Medulla oblongata (tissue), 1 donor: ENCODE data around the gene PDCD1.
"Not testable (repeated sequence)": the region's sequence is repeated elsewhere in the genome, so short reads cannot be mapped to it uniquely, and the experiment has no call there.

Source experiments
- DNase-seq: peaks from one replicate; pipeline ENCODE4 v3.0.0-alpha.2; 2015; ENCODE audit errors: extremely low spot score

PDCD1 gene

DNA sequence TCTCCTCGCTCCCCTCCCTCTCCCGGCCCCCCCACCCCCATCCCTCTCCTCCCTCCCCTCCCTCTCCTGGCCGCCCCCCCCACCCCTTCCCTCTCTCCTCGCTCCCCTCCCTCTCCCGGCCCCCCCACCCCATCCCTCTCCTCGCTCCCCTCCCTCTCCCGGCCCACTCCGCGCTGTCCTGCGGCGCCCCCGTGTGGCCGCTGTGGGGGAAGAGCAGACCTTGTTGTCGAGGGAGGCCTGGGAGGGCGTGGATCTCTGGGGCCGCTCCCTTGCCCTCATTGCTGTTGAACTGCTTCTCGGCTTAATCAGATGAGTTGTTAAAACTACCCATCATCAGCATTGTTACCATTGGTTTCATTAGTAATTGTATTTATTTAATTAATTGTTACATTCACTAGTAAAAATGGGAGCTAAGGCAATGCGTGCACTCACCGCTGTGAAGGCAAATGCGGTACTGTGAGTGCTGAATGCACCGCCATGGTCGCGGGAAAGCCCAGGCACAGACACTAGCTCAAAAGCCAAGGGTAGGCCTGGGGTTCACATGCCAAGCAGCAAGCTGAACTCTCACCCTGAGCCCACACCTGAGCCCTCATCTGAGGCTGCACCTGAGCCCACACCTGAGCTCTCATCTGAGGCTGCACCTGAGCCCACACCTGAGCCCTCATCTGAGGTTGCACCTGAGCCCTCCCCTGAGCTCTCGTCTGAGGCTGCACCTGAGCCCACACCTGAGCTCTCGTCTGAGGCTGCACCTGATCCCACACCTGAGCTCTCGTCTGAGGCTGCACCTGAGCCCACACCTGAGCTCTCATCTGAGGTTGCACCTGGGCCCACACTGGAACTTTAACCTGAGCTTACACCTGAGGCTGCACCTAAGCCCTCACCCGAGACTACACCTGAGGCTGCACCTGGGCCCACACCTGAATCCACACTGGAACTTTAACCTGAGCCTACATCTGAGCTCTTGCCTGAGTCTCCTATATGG lies 19.6 kb upstream of the PDCD1 start:
- DNase-seq: peak; percentile 84

DNA sequence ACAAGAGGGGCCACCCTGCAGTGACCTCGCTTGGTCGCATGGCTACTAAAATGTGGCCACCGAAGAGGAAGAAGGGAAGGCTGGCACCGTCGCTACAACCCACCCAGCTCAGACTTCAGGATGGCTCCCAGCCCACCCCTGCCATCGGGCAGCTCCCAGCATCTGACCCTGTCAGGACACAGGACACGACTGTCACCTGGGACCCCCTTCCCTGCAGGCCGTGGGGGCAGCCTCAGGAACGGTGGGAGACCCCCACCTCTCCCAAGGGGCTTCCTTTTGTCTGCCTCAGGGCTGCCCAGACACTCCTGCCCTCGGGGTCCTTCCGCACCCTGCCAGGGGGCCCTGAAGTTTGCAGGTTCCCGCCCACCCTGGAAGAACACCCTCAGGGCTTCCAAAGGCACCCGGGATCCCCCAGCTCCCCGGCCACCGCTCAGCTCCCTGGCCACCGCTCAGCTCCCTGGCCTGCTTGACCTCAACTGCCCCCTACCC lies 18.5 kb upstream of the PDCD1 start:
- no peak for DNase-seq

DNA sequence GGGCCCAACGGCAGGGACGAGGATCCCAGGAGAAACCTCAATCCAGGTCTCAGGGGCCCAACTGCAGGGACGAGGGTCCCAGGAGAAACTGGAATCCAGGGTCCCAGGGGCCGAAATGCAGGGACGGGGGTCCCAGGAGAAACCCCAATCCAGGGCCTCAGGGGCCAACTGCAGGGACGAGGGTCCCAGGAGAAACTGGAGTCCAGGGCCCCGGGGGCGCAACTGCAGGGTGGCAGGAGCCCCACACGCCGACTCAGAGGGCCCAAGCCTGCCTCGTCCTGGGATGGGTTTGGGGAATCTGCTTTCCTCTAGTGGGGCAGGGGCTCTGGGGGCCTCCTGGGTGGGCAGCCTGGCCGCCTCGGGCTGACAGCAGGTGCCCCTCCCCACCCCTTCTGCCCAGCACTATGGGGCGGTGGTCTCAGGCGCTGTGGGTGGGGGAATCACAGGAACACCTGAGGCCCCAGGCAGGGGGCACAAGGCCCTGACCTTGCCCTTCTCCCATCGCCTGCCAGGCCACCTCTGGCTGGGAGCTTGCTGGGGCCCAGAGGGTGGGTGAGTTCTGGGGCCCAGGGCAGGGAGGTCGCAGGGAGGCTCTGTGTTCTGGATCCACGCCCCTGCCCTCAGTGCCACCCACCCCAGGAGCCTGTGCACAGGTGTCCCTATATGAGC lies 18.0 kb upstream of the PDCD1 start:
- no peak for DNase-seq

DNA sequence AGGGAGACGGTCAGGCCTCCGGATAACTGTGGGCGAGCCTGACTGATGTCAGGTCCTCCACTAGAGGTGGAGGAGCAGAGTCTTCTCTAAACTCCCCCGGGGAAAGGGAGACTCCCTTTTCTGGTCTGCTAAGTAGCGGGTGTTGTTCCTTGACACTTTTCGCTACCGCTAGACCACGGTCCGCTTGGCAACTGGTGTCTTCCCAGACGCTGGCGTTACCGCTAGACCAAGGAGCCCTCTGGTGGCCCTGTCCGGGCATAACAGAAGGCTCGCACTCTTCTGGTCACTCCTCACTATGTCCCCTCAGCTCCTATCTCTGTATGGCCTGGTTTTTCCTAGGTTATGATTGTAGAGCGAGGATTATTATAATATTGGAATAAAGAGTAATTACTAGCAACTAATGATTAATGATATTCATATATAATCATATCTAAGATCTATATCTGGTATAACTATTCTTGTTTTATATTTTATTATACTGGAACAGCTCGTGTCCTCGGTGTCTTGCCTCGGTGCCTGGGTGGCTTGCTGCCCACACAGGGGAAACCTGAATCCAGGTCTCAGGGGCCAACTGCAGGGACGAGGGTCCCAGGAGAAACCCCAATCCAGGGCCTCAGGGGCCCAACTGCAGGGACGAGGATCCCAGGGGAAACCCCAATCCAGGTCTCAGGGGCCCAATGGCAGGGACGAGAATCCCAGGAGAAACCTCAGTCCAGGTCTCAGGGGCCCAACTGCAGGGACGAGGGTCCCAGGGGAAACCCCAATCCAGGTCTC lies 17.2 kb upstream of the PDCD1 start:
- not testable (repeated sequence) for DNase-seq

DNA sequence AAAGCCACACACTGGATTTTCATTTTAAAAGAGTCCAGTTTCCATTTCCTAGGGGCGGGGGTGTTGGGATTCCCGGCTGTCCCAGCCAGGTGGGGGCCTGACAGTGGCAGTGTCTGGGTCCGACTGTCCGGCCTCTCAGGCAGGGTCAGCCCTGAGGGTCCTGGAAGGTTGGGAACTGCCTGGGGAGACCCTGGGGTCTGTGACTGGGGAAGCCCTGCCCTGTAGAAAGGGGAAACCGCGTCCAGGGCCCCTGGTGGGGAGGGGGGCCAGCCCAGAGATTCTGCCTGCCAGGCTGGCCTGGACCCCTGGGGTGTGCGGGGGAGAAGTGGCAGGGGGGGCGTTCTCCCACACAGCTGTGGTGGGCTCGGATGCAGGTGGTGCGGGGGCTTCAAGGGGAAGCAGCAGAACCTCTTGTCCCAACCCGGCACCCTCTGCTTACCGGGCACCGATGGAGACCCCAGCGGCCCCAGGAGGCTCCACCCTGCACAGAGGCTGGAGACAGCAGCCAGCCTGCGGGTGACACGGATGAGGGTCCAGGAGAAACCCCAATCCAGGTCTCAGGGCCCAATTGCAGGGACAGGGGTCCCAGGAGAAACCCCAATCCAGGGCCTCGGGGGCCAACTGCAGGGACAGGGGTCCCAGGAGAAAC lies 15.7 kb upstream of the PDCD1 start:
- no peak for DNase-seq

DNA sequence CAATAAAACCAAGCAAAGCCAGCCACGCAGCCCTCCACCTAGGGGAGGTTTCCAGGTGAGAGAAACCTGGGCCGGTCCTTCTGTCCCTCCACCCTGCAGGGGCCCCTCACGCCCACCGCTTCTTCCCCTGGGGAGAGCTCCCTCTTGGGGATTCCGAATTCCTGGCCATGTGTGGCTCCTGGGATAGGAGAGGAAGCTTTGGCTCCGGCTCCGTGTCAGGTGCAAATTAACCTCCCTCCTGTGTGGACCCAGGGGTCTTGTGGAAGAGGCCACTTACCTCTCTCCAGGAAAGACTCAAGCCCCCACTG lies 15.1 kb upstream of the PDCD1 start:
- DNase-seq: no peak

DNA sequence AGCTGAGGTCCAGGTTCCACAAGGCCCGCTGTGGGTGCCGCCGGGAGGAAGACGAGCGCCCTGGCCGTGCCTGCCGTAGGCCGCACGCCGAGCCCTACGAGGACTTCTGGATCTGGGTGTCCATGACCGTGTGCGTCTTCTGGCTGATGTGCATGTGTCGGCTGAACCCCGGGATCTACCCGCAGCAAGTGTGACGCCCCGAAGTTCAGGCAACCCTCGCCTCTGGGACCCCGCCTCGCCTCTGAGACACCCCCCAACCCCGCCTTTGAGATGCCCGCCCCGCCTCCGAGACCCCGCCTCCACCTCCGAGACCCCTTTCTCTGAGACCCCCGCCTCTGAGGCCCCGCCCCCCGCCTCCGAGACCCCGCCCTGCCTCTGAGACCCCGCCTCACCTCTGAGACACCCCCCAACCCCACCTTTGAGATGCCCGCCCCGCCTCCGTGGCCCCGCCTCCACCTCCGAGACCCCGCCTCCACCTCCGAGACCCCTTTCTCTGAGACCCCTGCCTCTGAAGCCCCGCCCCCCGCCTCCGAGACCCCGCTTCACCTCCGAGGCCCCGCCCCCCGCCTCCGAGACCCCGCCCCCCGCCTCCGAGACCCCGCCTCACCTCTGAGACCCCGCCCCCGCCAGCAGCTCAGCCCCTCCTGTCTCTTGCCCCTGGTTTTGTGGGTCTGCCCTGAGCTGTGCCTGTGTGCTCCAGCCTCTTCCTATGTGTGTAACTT lies 14.5 kb upstream of the PDCD1 start:
- DNase-seq: no peak

DNA sequence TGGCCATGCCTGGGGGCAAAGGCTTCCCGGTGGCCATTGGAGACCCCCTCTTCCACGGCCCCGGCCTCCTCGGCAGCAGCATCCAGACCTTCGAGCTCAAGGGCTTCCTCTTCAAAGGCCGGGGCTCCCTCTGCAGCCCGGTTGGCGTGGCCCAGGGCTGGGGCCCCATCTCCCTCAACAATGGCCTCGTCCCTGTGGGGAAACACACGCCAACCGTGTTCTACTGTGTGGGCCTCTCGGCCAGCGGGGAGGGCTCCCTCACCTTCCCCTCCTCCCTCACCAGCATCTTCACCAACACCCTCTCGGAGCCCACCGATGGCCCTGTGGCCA lies 13.6 kb upstream of the PDCD1 start:
- DNase-seq: no peak

DNA sequence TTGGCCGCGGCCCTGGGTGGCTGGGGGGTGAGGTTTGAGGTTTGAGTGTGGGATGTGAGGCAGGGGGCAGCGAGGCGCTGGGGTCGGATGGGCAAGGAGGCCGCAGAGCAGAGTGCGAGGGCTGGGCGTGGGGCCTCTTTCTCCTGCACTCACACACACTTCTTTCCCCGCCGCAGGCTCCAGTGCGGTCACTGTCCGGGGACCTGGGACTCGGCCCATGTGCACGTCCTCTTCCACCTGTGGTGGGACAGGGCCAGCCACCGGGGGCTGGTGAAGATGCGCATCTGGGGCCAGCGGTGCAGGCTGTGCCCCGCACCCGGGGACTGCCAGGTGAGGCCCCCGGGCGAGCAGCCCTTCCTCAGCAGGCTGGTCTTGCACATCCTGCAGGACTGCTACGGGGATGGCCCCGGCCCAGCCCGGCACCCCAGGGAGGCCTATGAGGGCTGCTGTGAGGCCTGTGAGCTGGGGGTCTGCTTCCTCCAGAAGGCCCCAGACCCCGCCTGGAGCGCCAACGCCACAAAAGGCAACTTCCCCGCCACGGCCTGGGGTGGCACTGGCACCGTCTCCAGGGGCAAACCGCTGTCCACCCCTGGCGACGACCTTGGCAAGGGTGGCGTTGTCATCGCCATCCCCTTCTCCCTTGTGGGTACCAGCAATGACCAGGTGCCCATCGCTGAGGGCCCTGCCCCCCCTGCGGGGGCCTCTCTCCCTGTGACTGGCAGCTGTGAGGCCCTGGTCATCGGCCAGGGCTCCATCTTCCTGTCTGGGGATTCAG lies 13.0 kb upstream of the PDCD1 start:
- DNase-seq: no peak

DNA sequence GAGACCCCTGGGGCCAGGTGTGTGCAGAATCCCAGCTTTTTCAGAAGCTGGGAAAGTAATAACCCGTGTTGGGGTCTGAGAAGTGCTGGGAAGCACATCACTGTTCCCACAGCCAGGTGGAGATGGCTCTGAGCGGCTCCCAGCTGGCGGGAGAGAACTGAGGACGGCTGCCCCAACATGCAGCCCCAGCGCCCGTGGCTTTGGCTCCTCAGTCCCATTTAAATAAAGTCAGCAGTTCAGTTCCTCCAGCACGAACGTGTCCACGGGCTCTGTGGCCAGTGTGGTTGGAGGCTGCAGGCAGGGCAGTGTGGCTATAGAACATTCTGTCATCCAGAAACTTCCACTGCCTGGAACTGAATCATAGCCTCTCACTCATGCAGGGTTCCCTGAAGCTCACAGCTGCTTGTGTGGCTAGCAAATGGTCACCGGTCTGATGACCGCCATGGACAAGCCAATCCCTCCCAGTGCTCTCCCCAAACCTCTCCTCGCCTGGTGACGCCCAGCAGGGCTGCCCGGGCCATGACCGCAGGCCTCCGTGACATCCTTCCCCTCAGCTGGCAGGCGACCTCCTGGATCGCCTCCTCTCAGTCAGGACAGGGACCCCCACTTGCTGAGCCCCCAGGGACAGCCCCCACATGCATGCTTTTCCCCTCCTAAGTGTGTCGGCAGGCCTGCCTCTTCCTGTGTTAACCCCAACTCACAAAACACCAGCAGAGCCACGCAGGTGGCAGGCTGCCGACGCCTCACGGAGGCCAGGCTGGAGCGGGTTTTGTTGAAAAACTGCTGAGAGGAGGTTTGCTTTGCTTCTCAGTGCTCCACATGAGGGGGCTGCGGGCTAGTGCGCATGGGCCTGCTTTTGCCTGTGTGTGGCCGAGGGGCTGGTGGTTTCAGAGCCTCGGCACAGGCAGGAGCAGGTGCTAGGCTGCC lies 12.2 kb upstream of the PDCD1 start:
- DNase-seq: no peak

DNA sequence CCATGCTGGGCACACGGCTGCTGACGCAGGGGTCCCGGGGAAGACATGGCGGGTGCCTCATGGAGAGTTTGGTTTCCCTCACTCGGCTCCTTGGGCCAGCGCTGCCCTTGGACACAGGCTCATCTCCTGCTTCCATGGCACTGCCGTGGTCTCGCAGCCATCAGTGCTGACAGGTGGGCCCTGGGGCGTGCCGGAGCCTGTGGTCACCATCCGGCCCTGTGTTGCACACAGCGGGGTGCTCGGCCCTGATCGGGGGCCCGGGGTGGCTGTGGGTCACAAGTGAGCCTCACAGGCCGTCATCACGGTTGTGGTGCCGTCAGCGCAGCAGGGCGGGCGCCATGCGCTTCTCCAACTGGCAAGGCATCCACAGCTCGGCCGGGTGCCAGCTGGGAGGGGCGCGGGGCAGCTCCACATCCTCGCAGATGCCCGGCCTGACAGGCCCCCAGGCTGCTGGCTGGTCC lies 11.4 kb upstream of the PDCD1 start:
- DNase-seq: no peak

DNA sequence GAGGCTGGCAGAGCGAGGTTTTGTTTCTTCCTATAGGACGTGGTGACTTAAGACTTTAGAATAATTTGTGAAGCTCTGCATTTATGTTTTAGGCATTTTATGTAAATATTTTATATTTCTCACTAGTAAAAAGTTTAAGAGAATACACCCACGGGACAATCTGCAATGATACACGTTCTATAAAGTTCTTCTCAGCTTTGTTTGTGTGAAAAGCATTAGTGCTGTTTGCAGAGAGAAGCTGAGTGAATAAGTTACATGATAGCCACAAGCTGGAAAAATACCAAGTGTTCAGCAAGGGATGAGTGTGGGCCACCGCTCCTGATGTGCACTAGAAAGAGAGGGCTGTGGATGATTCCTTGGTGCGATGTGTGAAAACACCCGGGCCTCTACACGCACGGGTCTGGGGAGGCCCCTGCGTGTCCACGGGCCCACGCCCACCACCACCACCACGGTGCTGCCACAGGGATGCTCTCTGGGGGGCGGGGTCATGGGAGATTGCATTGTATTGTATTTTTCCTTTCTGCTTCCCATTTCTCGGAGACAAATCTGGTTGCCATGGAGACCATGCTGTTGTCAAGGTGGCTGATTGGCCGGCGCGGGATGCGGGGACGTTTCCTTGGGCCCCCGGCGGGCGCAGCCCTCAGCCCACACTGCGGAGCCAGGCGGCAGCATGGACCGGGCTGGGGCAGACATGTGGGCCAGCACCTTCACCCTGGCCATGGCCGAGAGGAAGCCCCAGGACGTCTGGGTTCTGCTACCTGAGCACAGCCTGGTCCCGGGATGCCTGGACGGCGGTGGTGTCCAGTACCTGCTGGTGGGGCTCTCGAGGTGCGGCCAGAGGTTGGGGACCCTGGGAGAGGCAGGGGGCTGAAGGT lies 10.6 kb upstream of the PDCD1 start, which contains the start of gene RTP5:
Gene RTP5, plus strand, starts transcription at position 643 of the 875 bp plus-strand sequence. Its CDS starts 28 bp downstream, at position 671.
- DNase-seq: no peak

DNA sequence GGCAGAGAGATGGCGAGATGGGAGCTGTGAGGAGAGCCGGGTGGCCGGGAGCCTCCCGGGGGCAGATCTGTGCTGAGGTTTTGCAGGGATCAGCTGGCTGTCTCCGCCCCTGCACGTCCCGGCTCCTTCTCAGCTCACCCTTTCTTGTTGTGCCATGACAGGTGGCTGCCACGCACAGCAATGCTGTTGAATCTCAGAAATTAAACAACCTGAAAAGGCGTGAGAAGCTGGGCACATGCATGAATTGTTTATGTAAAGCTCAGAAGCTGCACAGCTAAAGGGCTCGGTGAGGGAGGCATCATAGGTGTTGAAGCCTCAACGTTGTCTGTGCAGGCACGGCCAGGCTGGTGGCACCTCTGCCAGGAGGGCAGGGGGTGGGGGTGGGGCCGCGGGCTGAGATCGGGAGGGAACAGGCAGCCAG lies 10.0 kb upstream of the PDCD1 start:
- DNase-seq: no peak

DNA sequence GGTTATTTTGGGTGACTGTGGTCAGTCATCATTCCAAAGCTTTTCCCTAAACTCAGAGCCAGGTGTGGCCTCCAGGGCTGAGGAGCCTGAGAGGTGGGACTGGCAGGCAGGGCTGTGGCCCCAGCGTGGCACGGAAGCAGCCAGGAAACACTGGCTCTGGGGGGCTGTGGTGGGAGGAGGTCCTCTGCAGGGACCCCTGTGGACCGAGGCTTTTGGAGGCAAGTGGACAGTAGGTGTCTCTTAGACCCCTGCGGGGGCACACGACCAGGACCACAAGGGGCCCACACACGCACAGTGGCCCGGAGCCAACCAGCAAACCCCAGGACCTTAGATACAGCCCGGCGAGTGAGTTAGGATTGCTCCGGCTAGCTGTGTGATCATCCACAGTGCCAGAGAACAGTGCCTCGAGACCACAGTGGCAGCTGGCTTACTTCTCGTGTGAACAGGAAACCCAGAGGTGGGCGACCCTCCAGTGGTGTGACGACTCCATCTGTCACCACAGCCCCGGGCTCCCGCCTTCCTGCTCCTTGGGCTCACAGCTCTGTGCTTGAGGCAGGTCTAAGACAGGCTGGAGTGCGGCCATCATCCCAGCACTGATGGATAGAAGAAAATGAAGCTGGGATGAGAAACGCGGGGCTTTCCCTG lies 9.2 kb upstream of the PDCD1 start:
- DNase-seq: no peak

DNA sequence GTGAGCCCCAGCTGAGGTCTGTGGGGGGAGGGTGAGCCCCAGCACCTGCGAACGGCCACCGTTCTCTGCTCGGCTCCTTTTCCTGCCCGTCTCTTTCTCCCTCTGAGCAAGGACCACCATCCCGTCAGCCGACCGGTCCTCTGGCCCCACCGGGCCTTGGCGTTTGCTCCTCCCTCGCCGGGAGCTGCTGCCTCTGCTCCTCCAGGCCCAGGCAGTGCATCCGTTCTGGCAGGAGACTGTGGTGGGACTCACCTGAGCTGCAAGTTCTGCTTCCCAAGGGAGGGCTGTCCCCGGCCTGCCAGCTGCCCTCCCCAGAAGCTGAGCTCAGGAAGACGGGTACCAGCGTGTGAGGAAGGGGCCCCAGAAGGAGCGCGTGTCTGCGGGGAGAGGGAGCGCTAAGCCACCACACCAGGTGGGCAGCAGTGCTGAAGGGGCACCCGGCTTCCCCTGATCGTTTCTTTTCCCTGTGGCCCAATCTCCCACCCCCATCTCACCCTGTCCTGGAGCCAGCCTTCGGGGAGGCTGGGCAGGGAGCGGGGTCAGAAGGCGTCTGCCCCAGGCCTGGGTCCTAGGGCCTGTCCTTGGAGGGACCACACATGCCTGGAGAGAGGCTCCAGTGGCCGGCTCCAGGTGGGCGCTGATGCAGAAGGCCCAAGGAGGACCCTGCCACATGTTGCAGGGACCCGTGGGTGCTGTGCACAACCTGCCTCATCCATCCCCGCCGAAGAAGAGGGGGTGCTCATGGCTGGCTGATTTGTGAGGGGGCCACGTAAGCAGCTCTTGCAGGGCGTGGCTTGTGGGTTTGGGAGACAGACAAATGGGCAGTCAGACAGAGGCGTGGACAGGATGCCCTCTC lies 8.3 kb upstream of the PDCD1 start:
- DNase-seq: no peak

DNA sequence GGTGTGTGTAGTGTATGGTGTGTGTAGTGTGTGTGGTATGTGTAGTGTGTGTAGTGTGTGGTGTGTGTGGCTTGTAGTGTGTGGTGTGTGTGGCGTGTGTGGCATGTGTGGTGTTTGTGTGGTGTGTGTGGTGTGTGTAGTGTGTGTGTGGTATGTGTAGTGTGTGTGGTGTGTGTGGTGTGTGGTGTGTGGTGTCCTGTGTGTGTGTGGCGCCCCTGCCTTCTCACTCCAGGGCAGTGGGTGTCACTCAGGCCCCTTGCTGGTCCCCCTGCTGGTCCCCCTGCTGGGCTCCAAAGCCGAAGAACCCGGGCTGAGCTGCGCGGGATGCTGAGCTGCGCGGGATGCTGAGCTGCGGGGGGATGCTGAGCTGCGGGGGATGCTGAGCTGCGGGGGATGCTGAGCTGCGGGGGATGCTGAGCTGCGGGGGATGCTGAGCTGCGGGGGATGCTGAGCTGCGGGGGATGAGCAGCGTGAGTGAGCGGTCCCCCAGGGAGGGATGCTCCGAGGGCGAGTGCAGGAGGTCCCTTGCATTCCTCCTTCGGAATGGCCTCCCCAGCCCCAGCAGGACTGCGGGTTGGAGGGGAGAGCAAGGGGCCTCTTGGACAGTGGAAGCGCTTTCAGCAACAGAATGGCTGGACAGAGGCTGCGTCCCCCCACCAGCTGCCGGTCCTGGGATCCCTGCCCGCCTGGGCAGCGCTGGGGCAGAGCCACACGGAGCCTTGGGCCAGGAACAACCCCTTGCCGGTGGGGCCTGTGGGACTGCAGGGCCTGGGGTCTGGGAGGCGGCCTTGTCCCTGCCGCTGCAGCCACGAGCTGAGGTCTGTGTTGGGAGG lies 7.5 kb upstream of the PDCD1 start:
- DNase-seq: peak; percentile 34
